ENCODE data around the gene RDH13. TPM values are rescaled to one million over a fixed set of nuclear protein-coding genes. Genes with fewer than 3 reads are reported as not detected.
A peak's percentile ranks its signal among the peaks of the same experiment; 100 is the strongest.

The RDH13 gene
- total RNA-seq, 1 donor from 2014 or later: 26.0 TPM

- Histone ChIP-seq H3K4me1 (peaks cover 35% of the 10 kb centered on the region), H3K4me3 (peak overlapping the region; percentile 51), H3K27ac (no peak overlapping the region), H3K9me3 (no peaks in the 10 kb centered on the region), H3K36me3 (peaks cover 9% of the 10 kb centered on the region), H3K27me3 (ENCODE audit: low read depth) (peaks cover 45% of the 10 kb centered on the region)
- DNase-seq (no peak), ATAC-seq (no peak)
- intact Hi-C loops (cut with DNase I): no loop called here
- TF ChIP-seq CTCF (IDR thresholded peaks at IDR 0.05): no peak
Observed at GRCh38 chr19:55085923-55086715, 23.2 kb upstream of the RDH13 start.

GRCh38 chr19:55084416-55084815 lies 21.5 kb upstream of the RDH13 start:
- DNase-seq (no peak), ATAC-seq (no peak)
- H3K27ac ChIP-seq: no peak overlapping the region
- peaks cover 50% of the 10 kb centered on the region for H3K4me1 ChIP-seq
- TF ChIP-seq CTCF (IDR thresholded peaks at IDR 0.05): no peak
- no peaks in the 10 kb centered on the region for H3K36me3 ChIP-seq
- H3K4me3 ChIP-seq: no peak overlapping the region
- peaks cover 58% of the 10 kb centered on the region for H3K27me3 ChIP-seq (ENCODE audit: low read depth)
- H3K9me3 ChIP-seq: no peaks in the 10 kb centered on the region
- intact Hi-C loops (cut with DNase I): no loop called here

GRCh38 chr19:55083004-55083850 lies 20.3 kb upstream of the RDH13 start:
- no peak overlapping the region for H3K27ac ChIP-seq
- TF ChIP-seq CTCF (IDR thresholded peaks at IDR 0.05): no peak
- H3K4me3 ChIP-seq: no peak overlapping the region
- intact Hi-C loops (cut with DNase I): no loop called here
- ATAC-seq: no peak
- no peaks in the 10 kb centered on the region for H3K9me3 ChIP-seq
- H3K36me3 ChIP-seq: no peaks in the 10 kb centered on the region
- peaks cover 47% of the 10 kb centered on the region for H3K4me1 ChIP-seq
- no peak for DNase-seq
- H3K27me3 ChIP-seq (ENCODE audit: low read depth): peaks cover 58% of the 10 kb centered on the region

- H3K27me3 ChIP-seq (ENCODE audit: low read depth): peaks cover 58% of the 10 kb centered on the region
- H3K4me3 ChIP-seq: peak overlapping the region; percentile 56
Observed at GRCh38 chr19:55082020-55082851, 19.3 kb upstream of the RDH13 start.

More at GRCh38 chr19:55082020-55082851, 19.3 kb upstream of the RDH13 start:
- no peak overlapping the region for H3K27ac ChIP-seq
- ATAC-seq (no peak), DNase-seq (no peak)
- H3K9me3 ChIP-seq: no peaks in the 10 kb centered on the region
- no peak for TF ChIP-seq CTCF (IDR thresholded peaks at IDR 0.05)
- intact Hi-C loops (cut with DNase I): no loop called here
- peaks cover 37% of the 10 kb centered on the region for H3K4me1 ChIP-seq
- H3K36me3 ChIP-seq: no peaks in the 10 kb centered on the region

All from lower lobe of right lung (tissue), 2 donors.